ENCODE measurements around the gene CHCHD1.
A peak's percentile ranks its signal among the peaks of the same experiment; 100 is the strongest.
"Not testable (repeated sequence)": the region's sequence is repeated elsewhere in the genome, so short reads cannot be mapped to it uniquely, and the experiment has no call there.

CHCHD1 gene

DNA sequence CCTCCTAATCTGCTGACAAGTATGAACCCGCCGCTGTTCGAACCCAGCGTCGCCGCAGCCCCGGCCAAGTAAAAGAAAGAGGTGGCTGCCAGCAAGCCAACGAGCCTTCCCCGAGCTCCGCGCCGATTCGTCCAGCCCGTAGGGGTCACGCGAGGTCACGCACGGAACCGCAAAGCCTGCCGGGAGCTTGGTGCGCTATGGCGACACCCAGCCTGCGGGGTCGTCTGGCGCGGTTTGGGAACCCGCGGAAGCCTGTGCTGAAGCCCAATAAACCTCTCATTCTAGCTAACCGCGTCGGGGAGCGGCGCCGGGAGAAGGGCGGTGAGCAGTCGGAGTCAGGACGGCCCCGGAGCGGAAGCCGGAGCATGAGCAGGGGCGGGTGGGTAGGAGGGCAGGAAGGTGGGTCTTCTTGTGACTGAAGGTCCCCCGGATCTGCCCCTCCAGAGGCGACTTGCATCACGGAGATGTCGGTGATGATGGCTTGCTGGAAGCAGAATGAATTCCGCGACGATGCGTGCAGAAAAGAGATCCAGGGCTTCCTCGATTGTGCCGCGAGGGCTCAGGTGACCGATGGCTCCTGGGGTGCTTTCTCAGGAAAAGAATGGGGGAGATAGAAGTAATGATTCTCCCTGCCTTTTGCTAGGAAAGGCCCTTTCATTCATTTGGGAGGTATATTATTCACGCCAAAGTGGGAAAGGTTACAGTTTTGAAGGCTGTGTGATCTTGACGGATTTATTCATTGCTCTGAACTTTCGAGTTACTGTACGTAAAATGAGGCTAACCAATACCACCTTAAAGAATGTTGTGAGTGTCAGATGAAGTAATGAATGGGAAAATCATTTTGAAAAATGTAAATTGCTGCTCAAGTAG is at the start of gene CHCHD1:
TSS of gene CHCHD1 (plus strand) at position 170 of the 870 bp plus-strand sequence. CDS start at position 198, 28 bp downstream.
- TF ChIP-seq, protein P1, sequence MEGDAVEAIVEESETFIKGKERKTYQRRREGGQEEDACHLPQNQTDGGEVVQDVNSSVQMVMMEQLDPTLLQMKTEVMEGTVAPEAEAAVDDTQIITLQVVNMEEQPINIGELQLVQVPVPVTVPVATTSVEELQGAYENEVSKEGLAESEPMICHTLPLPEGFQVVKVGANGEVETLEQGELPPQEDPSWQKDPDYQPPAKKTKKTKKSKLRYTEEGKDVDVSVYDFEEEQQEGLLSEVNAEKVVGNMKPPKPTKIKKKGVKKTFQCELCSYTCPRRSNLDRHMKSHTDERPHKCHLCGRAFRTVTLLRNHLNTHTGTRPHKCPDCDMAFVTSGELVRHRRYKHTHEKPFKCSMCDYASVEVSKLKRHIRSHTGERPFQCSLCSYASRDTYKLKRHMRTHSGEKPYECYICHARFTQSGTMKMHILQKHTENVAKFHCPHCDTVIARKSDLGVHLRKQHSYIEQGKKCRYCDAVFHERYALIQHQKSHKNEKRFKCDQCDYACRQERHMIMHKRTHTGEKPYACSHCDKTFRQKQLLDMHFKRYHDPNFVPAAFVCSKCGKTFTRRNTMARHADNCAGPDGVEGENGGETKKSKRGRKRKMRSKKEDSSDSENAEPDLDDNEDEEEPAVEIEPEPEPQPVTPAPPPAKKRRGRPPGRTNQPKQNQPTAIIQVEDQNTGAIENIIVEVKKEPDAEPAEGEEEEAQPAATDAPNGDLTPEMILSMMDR (IDR thresholded peaks at IDR 0.05; ENCODE audit: control insufficient read depth, insufficient read depth, low read depth, low read length, missing control alignments) = no peak

DNA sequence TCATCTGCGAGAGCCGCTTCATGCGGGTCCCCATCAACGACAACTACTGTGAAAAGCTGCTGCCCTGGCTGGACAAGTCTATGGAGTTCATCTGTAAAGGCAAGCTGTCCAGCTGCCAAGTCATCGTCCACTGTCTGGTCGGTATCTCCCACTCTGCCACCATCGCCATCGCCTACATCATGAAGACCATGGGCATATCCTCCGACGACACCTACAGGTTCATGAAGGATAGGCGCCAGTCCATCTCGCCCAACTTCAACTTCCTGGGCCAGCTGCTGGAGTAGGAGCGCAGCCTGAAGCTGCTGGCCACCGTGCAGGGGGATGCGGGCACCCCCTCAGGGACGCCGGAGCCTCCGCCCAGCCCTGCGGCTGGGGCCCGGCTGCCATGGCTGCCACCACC is 49.4 kb upstream of the CHCHD1 start:
- DNase-seq (ENCODE audit: low read depth) = no peak
- TF ChIP-seq, protein P1 (IDR thresholded peaks at IDR 0.05; ENCODE audit: control insufficient read depth, insufficient read depth, low read depth, low read length, missing control alignments) = no peak
- H3K4me3 ChIP-seq (ENCODE audit: control insufficient read depth, low read depth, low read length) = no peak overlapping the region

More for the DNA sequence above, at the start of gene CHCHD1:
- H3K4me3 ChIP-seq (ENCODE audit: control insufficient read depth, low read depth, low read length) = peak within 1 kb of the TSS; percentile 98
- DNase-seq (ENCODE audit: low read depth) = peak; percentile 39

DNA sequence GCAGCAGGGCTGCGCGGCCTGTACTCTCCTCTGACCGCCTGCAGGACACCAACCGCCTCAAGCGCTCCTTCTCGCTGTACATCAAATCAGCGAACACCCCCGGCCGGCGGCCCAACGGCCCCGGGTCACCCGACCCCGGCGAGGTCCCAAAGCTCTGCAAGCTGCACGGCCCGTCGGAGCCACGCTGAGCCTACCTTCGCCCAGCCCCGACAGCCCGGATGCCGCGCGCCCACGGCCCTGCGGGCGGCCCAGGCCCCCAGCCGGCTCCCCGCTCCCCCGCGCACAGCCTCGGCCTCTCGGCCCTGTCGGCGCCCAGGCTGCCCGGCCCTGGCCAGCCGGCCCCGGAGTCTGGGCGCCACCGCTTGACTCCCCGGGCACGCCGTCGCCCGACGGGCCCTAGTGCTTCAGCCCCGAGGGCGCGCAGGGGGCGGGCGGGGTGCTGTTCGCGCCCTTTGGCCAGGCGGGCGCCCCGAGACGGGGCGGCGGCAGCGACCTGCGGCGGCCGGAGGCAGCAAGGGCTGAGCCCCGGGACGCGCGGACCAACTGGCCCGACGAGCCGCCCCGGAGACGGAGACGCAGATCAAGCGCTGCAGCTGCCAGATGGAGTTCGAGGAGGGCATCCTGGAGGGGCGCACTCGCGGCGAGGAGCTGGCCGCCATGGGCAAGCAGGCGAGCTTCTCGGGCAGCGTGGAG is 48.8 kb upstream of the CHCHD1 start:
- DNase-seq (ENCODE audit: low read depth) = no peak
- H3K4me3 ChIP-seq (ENCODE audit: control insufficient read depth, low read depth, low read length) = no peak overlapping the region
- TF ChIP-seq, protein P1 (IDR thresholded peaks at IDR 0.05; ENCODE audit: control insufficient read depth, insufficient read depth, low read depth, low read length, missing control alignments) = no peak

DNA sequence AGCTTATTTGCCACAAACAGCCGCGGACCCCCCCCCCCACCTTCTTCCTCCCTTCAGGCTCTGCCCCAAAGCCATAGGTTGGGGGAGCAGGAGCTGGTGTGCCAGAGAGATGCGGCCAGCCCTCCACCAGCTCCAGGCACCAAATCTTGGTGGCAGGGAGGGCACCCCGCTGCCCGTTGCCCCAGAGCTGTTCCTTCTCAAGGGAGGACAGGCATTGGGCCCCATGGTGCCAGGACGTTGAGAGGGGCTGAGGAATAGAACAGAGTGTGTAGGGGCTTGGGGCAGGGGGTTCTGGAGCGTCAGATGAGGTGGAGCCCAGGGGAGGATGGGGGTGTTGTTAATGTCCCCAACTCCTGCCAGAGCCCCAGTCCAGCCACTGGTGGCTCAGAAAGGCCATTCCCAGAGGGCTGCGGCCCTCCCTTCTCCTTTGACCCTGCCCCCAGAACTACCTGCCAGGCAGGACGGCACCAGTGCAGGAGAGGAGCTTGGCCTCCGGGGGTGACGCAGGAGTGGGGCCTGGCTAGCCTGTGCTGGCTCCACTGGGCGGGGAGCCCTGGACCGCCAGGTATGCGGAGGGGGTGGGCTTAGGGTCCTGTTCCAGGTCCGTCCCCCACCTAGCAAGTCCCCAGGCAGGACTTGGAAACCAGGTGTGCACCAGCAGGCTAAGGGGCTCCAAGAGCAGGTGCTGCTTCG is 47.7 kb upstream of the CHCHD1 start:
- H3K4me3 ChIP-seq (ENCODE audit: control insufficient read depth, low read depth, low read length) = no peak overlapping the region
- no peak for DNase-seq (ENCODE audit: low read depth)
- TF ChIP-seq, protein P1 (IDR thresholded peaks at IDR 0.05; ENCODE audit: control insufficient read depth, insufficient read depth, low read depth, low read length, missing control alignments) = no peak

DNA sequence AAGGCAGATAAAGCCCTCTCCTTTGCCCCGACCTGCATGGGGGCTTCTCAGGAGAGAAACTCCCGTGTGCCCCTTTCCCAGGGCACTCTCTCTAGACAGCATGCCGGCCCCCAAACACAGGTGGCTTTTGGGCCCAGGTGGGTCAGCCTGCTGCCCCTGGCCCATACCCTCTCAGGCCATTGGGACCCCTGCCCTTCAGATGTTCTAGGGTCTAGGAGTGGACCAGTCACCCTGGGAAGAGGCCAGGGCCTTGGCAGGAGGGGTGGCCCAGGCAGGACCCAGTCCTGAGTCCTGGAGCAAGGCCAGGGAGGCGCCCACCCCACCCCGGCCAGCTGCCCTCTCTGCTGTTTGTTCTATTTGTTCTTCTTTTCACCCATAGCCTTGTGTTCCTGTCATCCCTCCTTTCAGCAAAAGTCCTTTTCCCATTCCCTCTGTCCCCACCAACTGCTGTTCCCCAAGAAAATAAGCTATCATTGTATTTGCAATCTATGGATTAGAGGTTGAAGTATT is 47.0 kb upstream of the CHCHD1 start:
- no peak for DNase-seq (ENCODE audit: low read depth)
- no peak overlapping the region for H3K4me3 ChIP-seq (ENCODE audit: control insufficient read depth, low read depth, low read length)
- TF ChIP-seq, protein P1 (IDR thresholded peaks at IDR 0.05; ENCODE audit: control insufficient read depth, insufficient read depth, low read depth, low read length, missing control alignments) = no peak

DNA sequence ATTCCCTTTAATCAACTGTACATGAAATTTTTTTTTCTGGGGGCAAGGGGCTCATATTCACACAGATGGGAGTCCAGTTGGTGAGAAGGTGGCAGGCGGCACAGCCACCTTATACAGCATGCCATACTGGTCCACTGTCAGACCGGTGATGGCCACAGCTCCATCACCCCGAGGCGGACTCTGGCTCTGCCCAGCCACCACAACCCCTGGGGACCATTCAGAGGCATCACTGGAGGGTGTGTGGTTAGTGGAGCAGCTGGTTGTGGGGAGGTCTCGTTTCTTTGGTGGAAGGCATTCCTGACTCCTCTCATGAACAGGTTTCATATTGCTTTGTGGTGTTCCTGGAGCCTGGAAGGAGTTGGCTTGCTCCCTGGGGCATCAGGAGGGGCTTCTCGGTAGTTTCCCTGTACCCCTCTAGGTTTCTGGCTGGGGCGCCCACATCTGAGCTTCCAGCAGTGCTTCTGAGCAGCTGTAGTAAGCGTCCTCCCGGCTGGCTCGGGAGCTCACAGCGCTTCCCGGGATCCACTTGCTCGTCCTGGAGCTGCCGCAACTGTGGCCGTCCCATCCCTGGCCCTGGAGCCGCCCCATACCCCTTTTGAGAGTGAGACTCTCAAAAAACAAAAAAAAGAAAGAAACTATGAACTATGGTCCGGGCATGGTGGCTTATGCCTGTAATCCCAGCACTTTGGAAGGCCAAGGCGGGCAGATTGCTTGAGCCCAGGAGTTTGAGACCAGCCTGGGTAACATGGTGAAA is 41.2 kb upstream of the CHCHD1 start:
- not testable (repeated sequence) for H3K4me3 ChIP-seq (ENCODE audit: control insufficient read depth, low read depth, low read length); DNase-seq (ENCODE audit: low read depth)
